Smooth muscle cell (in vitro differentiated cells): ENCODE measurements around the gene MYO18B. TPM values are rescaled to one million over a fixed set of nuclear protein-coding genes. Genes with fewer than 3 reads are reported as not detected.

Experiments
- DNase-seq: peaks from one replicate; lab custom pipeline; 2025; ENCODE audit not compliant: unreplicated experiment; lab: John Stamatoyannopoulos, UW
- H2AFZ ChIP-seq: fragments of 200-600 bp; sonication (generic); 2 replicates; pipeline ENCODE4 v1.6.0; 2016; ENCODE audit warnings: antibody characterized with exemption, low read depth, mild to moderate bottlenecking
- H3F3A ChIP-seq: fragments of 200-600 bp; sonication (generic); 2 replicates; pipeline ENCODE4 v1.6.0; 2017; ENCODE audit warnings: antibody characterized with exemption, low read depth
- H3K27ac ChIP-seq: fragments of 200-600 bp; sonication (generic); 2 replicates; pipeline ENCODE4 v1.5.1; 2016; ENCODE audit warnings: low read depth, mild to moderate bottlenecking
- H3K27me3 ChIP-seq: fragments of 200-600 bp; sonication (generic); 2 replicates; pipeline ENCODE4 v1.6.1; 2016; ENCODE audit warnings: low read depth, mild to moderate bottlenecking
- H3K36me3 ChIP-seq: fragments of 200-600 bp; sonication (generic); 2 replicates; pipeline ENCODE4 v1.5.1; 2016; ENCODE audit warnings: low read depth
- H3K4me1 ChIP-seq: fragments of 200-600 bp; sonication (generic); 2 replicates; pipeline ENCODE4 v1.5.1; 2016; ENCODE audit warnings: low read depth
- H3K4me2 ChIP-seq: fragments of 200-600 bp; sonication (generic); 2 replicates; pipeline ENCODE4 v1.6.0; 2016; ENCODE audit warnings: mild to moderate bottlenecking
- H3K4me3 ChIP-seq: fragments of 200-600 bp; sonication (generic); 2 replicates; pipeline ENCODE4 v1.5.1; 2016; ENCODE audit warnings: mild to moderate bottlenecking
- H3K79me2 ChIP-seq: fragments of 200-600 bp; sonication (generic); 2 replicates; pipeline ENCODE4 v1.6.0; 2016; ENCODE audit warnings: low read depth, mild to moderate bottlenecking
- H3K9ac ChIP-seq: fragments of 200-600 bp; sonication (generic); 2 replicates; pipeline ENCODE4 v1.6.0; 2016; ENCODE audit warnings: low read depth
- H3K9me3 ChIP-seq: fragments of 200-600 bp; sonication (generic); replicated peaks from 2 replicates; pipeline ENCODE4 v1.5.1; 2016; ENCODE audit warnings: low read depth
- H4K20me1 ChIP-seq: fragments of 200-600 bp; sonication (generic); 2 replicates; pipeline ENCODE4 v1.6.0; 2016; ENCODE audit warnings: low read depth
- WGBS: methylation state at CpG from one replicate; pipeline ENCODE4 v1.1.7; 2016; ENCODE audit warnings: low lambda C conversion rate; 5-methylcytosine and 5-hydroxymethylcytosine counted together
- polyA plus RNA-seq: library from polyadenylated mRNA; unstranded; fragments of >200 nt; fragmentation: Nextera tagmentation; extraction: Ambion mirVana; gene quantifications from 2 replicates; pipeline ENCODE4 v1.2.1, GENCODE V29; 2016
- total RNA-seq: library from RNA; depleted of rRNA; stranded (reverse); fragments of >200 nt; gene quantifications from 2 replicates; pipeline ENCODE4 v1.2.3, GENCODE V29; 2014
- TF ChIP-seq, protein P1 (sequence below): fragments of 200-600 bp; sonication (generic); IDR thresholded peaks from 2 replicates; pipeline ENCODE4 v1.5.1; 2017; ENCODE audit warnings: borderline replicate concordance, mild to moderate bottlenecking, antibody characterized with exemption; ENCODE audit not compliant: insufficient read depth, poor library complexity, severe bottlenecking

The MYO18B gene
- total and polyA plus RNA-seq, 2 experiments from 2014 or later = 0.13 to 1.2 TPM

DNA sequence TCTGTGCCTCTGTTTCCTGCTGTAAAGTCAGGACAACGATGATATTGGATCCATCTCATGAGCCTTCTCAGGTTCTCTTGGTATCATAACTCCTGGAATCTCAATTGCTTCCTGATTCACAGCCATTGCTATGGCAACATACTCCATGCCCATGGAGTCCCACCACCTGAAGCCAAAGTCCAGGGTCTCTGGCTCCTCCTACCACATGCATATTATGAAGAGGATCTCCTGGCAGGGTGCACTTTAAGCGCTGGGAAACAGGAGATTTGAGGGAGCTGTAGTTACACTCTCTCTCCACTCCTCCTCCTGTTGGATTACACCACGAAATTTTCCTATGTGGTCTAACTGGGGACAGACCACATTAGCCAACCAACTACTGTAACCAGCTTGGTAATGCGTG lies 296.4 kb downstream of the MYO18B start:
- Histone ChIP-seq H3K27ac (no peak overlapping the region), H3K4me3 (no peak overlapping the region), H3K36me3 (no peaks in the 10 kb centered on the region), H2AFZ (no peak overlapping the region), H3K4me2 (no peak overlapping the region), H4K20me1 (no peaks in the 10 kb centered on the region), H3K4me1 (no peaks in the 10 kb centered on the region), H3K9me3 (no peaks in the 10 kb centered on the region), H3F3A (no peaks in the 10 kb centered on the region), H3K79me2 (no peaks in the 10 kb centered on the region), H3K9ac (no peak overlapping the region), H3K27me3 (no peaks in the 10 kb centered on the region)
- TF ChIP-seq, protein P1, sequence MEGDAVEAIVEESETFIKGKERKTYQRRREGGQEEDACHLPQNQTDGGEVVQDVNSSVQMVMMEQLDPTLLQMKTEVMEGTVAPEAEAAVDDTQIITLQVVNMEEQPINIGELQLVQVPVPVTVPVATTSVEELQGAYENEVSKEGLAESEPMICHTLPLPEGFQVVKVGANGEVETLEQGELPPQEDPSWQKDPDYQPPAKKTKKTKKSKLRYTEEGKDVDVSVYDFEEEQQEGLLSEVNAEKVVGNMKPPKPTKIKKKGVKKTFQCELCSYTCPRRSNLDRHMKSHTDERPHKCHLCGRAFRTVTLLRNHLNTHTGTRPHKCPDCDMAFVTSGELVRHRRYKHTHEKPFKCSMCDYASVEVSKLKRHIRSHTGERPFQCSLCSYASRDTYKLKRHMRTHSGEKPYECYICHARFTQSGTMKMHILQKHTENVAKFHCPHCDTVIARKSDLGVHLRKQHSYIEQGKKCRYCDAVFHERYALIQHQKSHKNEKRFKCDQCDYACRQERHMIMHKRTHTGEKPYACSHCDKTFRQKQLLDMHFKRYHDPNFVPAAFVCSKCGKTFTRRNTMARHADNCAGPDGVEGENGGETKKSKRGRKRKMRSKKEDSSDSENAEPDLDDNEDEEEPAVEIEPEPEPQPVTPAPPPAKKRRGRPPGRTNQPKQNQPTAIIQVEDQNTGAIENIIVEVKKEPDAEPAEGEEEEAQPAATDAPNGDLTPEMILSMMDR = no peak
- WGBS = 48% methylated on average over 4 of the region's 4 CpGs
- DNase-seq = no peak

DNA sequence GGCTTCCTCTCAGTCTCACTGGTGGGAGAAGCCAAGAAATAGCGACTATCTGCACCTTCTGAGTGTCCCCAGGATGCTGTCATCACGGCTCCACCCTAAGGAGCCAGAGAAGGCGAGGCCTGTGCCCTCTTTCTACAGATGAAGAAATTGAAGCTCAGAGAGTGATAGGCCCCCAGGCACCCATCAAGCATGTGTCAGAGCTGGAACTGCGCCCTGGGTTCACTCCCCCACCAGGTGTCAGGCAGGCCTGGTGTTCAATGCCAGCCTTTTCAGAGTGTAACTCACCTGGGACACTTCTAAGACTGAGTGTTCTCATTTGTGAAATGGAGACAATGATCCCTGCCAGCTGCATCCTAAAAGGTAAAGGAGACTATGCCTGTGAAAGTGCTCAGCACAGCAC lies 299.9 kb downstream of the MYO18B start:
- no peaks in the 10 kb centered on the region for H4K20me1 ChIP-seq
- H3K9ac ChIP-seq = no peak overlapping the region
- no peaks in the 10 kb centered on the region for H3K79me2 ChIP-seq
- no peak for DNase-seq
- TF ChIP-seq, protein P1 = no peak
- WGBS = 87% methylated on average over 4 of the region's 4 CpGs
- H2AFZ ChIP-seq = no peak overlapping the region
- H3K9me3 ChIP-seq = no peaks in the 10 kb centered on the region
- H3K4me3 ChIP-seq = no peak overlapping the region
- H3K27me3 ChIP-seq = no peaks in the 10 kb centered on the region
- no peaks in the 10 kb centered on the region for H3K36me3 ChIP-seq
- no peaks in the 10 kb centered on the region for H3F3A ChIP-seq
- no peaks in the 10 kb centered on the region for H3K4me1 ChIP-seq
- no peak overlapping the region for H3K4me2 ChIP-seq
- no peak overlapping the region for H3K27ac ChIP-seq

DNA sequence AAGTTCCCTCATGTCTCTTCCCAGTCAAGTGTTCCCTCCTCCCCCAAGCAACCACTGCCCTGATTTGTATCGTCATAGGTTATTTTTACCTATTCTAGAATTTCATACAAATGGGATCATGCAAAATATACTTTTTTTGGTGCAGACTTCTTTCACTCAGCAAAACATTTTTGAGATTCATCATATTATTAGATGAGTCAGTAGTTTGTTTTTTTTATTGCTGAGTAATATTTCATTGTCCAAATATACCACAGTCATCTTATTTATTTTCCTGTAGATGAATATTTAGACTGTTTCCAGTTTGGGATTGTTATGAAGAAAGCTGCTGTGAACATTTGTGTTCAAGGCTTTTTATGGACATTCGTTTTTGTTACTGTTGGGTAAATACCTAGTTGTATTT lies 301.0 kb downstream of the MYO18B start:
- Histone ChIP-seq H3K4me3 (no peak overlapping the region), H3K4me2 (no peak overlapping the region), H2AFZ (no peak overlapping the region), H3K36me3 (no peaks in the 10 kb centered on the region), H3F3A (no peaks in the 10 kb centered on the region), H3K27me3 (no peaks in the 10 kb centered on the region), H3K27ac (no peak overlapping the region), H3K79me2 (no peaks in the 10 kb centered on the region), H4K20me1 (no peaks in the 10 kb centered on the region), H3K4me1 (no peaks in the 10 kb centered on the region), H3K9ac (no peak overlapping the region), H3K9me3 (no peaks in the 10 kb centered on the region)
- 89% methylated on average over 2 of the region's 2 CpGs for WGBS
- no peak for DNase-seq
- TF ChIP-seq, protein P1 = no peak

DNA sequence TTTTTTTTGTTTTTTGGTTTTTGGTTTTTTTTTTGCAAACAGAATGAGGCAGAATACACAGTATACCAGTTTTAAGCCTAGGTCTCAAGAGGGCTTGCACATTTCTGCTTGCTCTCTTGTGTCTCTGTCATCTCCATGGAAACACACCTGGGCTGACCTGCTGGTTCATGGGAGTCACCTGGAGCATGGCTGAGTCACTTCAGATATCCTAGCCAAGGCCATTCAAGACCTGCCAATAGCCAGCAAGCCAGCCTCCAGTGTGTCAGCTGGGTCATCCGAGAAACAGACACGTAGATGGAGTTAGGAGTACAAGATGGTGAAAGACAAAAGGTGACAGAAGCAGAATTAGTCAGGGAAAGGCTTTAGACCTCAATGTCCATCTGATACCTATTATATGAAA lies 303.1 kb downstream of the MYO18B start:
- 93% methylated on average over 2 of the region's 2 CpGs for WGBS

More for the DNA sequence above, 303.1 kb downstream of the MYO18B start:
- Histone ChIP-seq H3K27me3 (no peaks in the 10 kb centered on the region), H4K20me1 (no peaks in the 10 kb centered on the region), H3K27ac (no peak overlapping the region), H2AFZ (no peak overlapping the region), H3K79me2 (no peaks in the 10 kb centered on the region), H3K4me1 (no peaks in the 10 kb centered on the region), H3F3A (no peaks in the 10 kb centered on the region), H3K9me3 (no peaks in the 10 kb centered on the region), H3K4me3 (no peak overlapping the region), H3K9ac (no peak overlapping the region), H3K36me3 (no peaks in the 10 kb centered on the region), H3K4me2 (no peak overlapping the region)
- DNase-seq = no peak
- TF ChIP-seq, protein P1 = no peak
